Stimulated activated CD4-positive, alpha-beta T cell treated with anti-CD3 and anti-CD28 coated beads, Interleukin-4, amount 100 ng/mL, for 24 hours (primary cell): ENCODE measurements around the gene GJB4.
"Not testable (repeated sequence)": the region's sequence is repeated elsewhere in the genome, so short reads cannot be mapped to it uniquely, and the experiment has no call there.

Experiments used
- DNase-seq: peaks from one replicate; pipeline ENCODE4 v3.0.0-alpha.2; 2020

The GJB4 gene

GRCh38 chr1:34808051-34808810, 48.7 kb downstream of the GJB4 start:
- no peak for DNase-seq

GRCh38 chr1:34810781-34811180, 51.2 kb downstream of the GJB4 start:
- not testable (repeated sequence) for DNase-seq
